IMR-90 (cell line): ENCODE data around the gene LRFN4.

Experiments
- BHLHE40 ChIP-seq: fragments of 150-350 bp; IDR thresholded peaks from 2 replicates; pipeline ENCODE4 v1.6.1; 2016; ENCODE audit warnings: mild to moderate bottlenecking, low read depth, low read length
- CEBPB ChIP-seq: IDR thresholded peaks from 2 replicates; pipeline ENCODE4 v1.6.1; 2012; ENCODE audit warnings: low read depth, low read length, improper control_type of control experiment
- FOS ChIP-seq: fragments of 150-350 bp; IDR thresholded peaks from 2 replicates; pipeline ENCODE4 v1.6.1; 2016; ENCODE audit warnings: low read depth, low read length
- MAFK ChIP-seq: IDR thresholded peaks from 2 replicates; pipeline ENCODE4 v1.6.1; 2012; ENCODE audit warnings: low read depth, low read length, improper control_type of control experiment
- MAZ ChIP-seq: IDR thresholded peaks from 2 replicates; pipeline ENCODE4 v1.6.1; 2012; ENCODE audit warnings: low read depth, mild to moderate bottlenecking, low read length, improper control_type of control experiment, moderate library complexity, borderline replicate concordance
- MXI1 ChIP-seq: IDR thresholded peaks from 2 replicates; pipeline ENCODE4 v1.6.1; 2012; ENCODE audit warnings: low read depth, mild to moderate bottlenecking, low read length, moderate library complexity, borderline replicate concordance
- POLR2A ChIP-seq: IDR thresholded peaks from 2 replicates; pipeline ENCODE4 v1.6.1; 2012; ENCODE audit warnings: mild to moderate bottlenecking, low read depth, low read length
- RAD21 ChIP-seq: IDR thresholded peaks from 2 replicates; pipeline ENCODE4 v1.6.1; 2012; ENCODE audit warnings: low read length, improper control_type of control experiment
- RCOR1 ChIP-seq: IDR thresholded peaks from 2 replicates; pipeline ENCODE4 v1.6.1; 2012; ENCODE audit warnings: mild to moderate bottlenecking, low read length, improper control_type of control experiment; ENCODE audit not compliant: insufficient replicate concordance
- RFX5 ChIP-seq: IDR thresholded peaks from 2 replicates; pipeline ENCODE4 v1.8.0; 2012; ENCODE audit warnings: low read depth, mild to moderate bottlenecking, low read length, moderate library complexity
- SMC3 ChIP-seq: fragments of 150-350 bp; IDR thresholded peaks from 2 replicates; pipeline ENCODE4 v1.6.1; 2016; ENCODE audit warnings: low read depth, mild to moderate bottlenecking, antibody characterized with exemption, low read length, moderate library complexity
- TF ChIP-seq, protein P1 (sequence below): conservative IDR thresholded peaks from 2 replicates; pipeline ENCODE4 v1.5.1; 2012; ENCODE audit warnings: mild to moderate bottlenecking, low read depth, low read length, improper control_type of control experiment

GRCh38 chr11:66910016-66910415 lies 53.2 kb downstream of the LRFN4 start:
- TF ChIP-seq CEBPB (no peak), MAFK (no peak), FOS (no peak), POLR2A (no peak), RCOR1 (no peak), SMC3 (no peak), RFX5 (no peak), RAD21 (no peak), MXI1 (no peak), BHLHE40 (no peak), MAZ (no peak)
- TF ChIP-seq, protein P1, sequence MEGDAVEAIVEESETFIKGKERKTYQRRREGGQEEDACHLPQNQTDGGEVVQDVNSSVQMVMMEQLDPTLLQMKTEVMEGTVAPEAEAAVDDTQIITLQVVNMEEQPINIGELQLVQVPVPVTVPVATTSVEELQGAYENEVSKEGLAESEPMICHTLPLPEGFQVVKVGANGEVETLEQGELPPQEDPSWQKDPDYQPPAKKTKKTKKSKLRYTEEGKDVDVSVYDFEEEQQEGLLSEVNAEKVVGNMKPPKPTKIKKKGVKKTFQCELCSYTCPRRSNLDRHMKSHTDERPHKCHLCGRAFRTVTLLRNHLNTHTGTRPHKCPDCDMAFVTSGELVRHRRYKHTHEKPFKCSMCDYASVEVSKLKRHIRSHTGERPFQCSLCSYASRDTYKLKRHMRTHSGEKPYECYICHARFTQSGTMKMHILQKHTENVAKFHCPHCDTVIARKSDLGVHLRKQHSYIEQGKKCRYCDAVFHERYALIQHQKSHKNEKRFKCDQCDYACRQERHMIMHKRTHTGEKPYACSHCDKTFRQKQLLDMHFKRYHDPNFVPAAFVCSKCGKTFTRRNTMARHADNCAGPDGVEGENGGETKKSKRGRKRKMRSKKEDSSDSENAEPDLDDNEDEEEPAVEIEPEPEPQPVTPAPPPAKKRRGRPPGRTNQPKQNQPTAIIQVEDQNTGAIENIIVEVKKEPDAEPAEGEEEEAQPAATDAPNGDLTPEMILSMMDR: no peak
